C4-2B (cell line): ENCODE measurements around the gene CHRNB2.

Experiments
- H3K27ac ChIP-seq: fragments of 450-650 bp; 2 replicates; pipeline ENCODE4 v1.5.1; 2017
- ZFX ChIP-seq: fragments of 450-650 bp; IDR thresholded peaks from 2 replicates; pipeline ENCODE4 v1.6.1; 2017
- TF ChIP-seq, protein P1 (sequence below): fragments of 450-650 bp; conservative IDR thresholded peaks from 2 replicates; pipeline ENCODE4 v1.5.1; 2017; ENCODE audit warnings: mild to moderate bottlenecking

The CHRNB2 gene

DNA sequence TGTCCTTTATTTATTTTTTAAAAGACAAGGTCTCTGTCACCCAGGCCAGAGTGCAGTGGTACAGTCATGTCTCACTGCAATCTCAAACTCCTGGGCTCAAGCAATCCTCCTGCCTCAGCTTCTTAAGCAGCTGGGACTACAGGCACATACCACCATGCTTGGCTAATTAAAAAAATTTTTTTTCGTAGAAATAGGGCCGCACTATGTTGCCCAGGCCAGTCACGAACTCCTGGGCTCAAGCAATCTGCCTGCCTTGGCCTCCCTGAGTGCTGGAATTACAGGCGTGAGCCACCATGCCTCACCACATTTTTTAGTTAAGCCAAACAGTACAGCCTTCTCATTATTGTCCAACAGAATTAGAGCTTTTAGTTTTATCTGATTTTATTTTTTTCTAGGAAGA, 47.8 kb downstream of the CHRNB2 start:
- no peak overlapping the region for H3K27ac ChIP-seq
- TF ChIP-seq ZFX, result no peak
- TF ChIP-seq, protein P1, sequence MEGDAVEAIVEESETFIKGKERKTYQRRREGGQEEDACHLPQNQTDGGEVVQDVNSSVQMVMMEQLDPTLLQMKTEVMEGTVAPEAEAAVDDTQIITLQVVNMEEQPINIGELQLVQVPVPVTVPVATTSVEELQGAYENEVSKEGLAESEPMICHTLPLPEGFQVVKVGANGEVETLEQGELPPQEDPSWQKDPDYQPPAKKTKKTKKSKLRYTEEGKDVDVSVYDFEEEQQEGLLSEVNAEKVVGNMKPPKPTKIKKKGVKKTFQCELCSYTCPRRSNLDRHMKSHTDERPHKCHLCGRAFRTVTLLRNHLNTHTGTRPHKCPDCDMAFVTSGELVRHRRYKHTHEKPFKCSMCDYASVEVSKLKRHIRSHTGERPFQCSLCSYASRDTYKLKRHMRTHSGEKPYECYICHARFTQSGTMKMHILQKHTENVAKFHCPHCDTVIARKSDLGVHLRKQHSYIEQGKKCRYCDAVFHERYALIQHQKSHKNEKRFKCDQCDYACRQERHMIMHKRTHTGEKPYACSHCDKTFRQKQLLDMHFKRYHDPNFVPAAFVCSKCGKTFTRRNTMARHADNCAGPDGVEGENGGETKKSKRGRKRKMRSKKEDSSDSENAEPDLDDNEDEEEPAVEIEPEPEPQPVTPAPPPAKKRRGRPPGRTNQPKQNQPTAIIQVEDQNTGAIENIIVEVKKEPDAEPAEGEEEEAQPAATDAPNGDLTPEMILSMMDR, result no peak

DNA sequence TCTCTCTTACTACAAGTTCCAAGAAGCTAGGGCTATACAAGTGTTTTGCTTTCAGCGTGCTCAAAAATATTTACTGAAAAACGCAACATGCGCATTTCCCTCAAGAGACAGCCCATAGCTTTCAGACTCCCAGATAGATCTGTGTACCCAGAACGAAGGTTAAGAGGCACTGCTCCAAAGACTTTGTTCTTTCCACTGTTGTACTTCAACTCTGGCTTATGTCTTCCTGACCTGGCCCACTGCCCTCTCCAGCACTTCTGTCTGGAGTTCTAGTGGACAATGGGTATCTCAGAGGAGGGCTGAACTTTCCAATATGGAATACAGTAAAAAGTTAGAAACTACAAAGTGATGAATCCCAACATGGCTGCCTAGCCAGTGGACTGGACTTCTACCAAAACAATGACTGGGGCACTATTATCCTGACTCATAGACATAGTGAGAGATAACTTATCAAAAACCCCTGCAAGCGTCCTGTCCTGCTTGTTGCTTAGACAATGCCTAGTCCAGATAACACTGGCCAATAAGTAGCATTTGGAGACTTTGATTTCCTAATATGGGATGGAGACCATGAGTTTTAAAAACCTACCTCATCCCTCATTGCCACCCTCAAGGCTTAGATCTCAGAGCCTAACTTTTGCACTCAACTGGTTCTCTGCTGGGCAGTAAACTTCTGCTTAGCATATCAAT, 49.2 kb downstream of the CHRNB2 start:
- TF ChIP-seq ZFX, result no peak
- TF ChIP-seq, protein P1, result no peak

DNA sequence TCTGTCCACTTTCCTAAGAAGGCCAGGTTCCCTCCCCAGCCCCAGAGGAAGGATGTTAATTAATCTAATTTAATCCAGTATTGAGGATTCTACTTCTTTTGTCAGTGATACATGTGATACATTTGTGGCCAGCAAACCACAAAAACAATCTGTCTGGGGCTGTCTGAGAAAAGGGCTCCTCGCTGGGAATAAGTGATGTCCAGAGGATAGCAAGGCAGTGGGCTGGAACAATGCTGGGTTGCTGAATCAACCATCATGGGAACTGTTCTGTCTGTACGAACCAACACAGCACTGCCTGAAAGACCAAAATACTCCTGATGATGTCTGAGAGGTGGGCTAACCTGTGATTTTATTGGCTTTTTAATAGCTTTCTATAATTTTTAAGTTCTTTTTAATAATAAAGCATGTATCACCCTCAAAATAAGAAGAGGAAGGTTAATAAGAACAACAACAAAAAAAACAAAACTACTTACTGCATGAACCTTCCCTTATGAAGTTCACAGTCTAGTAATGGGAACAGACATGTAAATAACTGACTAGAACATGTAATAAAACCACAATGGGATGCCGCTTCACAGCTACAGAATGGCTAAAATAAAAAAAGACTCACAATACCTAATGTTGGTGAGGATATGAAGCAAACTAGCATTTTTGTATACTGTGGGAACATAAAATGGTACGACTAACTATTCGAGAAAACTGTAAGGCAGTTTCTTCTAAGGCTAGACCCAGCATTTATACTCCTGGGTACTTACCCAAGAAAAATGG, 51.8 kb downstream of the CHRNB2 start:
- H3K27ac ChIP-seq, result no peak overlapping the region
- TF ChIP-seq, protein P1, result no peak
- no peak for TF ChIP-seq ZFX

More for the DNA sequence above, 49.2 kb downstream of the CHRNB2 start:
- H3K27ac ChIP-seq, result no peak overlapping the region

DNA sequence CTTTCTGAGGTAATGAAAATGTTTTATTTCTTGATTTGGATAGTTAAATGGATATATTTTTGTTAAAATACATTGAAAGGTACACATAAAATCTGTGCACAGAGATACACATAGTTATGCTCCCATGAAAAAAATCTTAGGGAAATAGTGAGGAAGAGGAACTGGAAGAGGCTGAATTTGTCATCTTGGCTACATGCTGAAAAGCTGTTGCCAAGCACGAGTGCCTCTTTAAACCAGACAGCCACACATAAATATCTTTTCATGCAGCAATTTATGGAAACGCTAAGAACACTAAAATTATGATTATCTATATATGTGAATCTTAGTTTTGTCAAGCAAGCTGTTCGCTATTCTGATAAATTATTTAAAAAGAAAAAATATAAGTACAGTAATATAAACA, 53.2 kb downstream of the CHRNB2 start:
- TF ChIP-seq, protein P1, result no peak
- no peak for TF ChIP-seq ZFX
- H3K27ac ChIP-seq, result no peak overlapping the region

DNA sequence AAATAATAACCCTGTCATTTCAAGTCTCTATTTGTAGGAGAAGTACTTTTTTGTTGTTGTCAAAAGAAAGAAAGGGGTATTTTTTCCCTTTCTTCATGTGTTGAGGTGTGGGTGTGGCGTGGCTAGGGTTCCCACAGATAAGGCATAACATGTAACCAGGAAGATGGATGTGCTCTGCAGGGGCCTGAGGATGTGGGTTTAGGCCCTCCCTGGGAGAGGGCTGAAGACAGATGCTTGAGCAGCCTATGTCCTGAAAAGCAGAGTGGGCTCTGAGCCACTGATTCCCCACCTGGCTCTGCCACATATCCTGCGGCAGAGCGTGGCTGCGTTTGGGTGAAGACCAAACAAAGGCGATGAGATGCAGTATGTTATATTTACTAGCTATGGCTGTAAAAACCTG, 54.3 kb downstream of the CHRNB2 start:
- TF ChIP-seq, protein P1, result no peak
- no peak for TF ChIP-seq ZFX
- no peak overlapping the region for H3K27ac ChIP-seq

DNA sequence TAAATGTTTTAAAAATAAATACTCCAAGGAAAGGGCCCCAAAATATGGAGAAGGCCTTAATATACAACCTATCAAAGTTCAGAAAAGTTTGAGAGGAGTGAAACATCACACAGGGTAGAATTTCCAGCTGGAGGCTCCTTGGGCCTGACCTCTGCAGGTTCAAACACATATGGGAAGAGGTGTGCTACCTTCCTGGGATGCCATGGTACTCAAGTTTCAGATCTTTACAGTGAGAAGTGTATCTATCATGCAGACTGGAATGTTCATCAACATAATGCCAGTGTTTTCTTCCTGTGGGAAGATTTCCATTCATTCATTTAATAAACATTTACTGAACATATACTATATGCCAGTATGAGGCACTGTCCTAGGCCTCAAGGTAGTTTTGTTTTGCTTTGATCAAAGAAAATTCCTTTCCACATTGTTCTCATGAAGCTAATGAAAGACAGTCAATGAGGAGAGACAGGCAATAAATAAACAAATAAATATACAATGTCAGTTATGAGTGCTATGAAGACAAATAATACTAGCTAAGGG, 55.0 kb downstream of the CHRNB2 start:
- no peak overlapping the region for H3K27ac ChIP-seq
- TF ChIP-seq, protein P1, result no peak
- TF ChIP-seq ZFX, result no peak

DNA sequence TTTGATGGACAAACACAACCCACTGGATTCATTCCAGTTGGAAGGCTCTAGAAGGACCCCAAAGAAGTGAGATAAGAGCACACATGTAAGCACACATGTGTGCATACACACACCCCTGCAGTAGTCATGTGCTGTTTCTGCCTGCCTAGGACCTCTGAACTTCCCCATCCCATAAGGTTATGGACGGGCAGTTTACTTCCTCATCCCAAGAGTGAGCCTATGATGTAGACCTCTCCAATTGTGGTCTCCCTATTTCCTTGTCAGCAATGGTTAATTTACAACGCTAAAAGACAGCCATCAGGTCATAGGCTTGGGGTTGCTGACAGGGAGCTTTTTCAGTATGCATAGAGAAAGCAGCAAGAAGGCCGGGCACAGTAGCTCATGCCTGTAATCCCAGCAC, 55.8 kb downstream of the CHRNB2 start:
- TF ChIP-seq, protein P1, result no peak
- no peak overlapping the region for H3K27ac ChIP-seq
